K562 (cell line): ENCODE data around the gene DDX60.

Source experiments
- CTCF ChIP-seq, 3 experiments: IDR thresholded peaks in 2 of 3; conservative IDR thresholded peaks in 1 of 3; 2 replicates each; pipeline ENCODE4 v1.5.1; 2011 to 2012; ENCODE audit warnings: low read length in 3 of 3, mild to moderate bottlenecking in 3 of 3, control low read depth in 2 of 3, improper control_type of control experiment in 1 of 3, inconsistent platforms in 1 of 3, low read depth in 1 of 3, mixed read lengths in 1 of 3, moderate library complexity in 1 of 3; ENCODE audit not compliant: insufficient read depth in 2 of 3
- GATA2 ChIP-seq: sonication (generic); formaldehyde crosslinking; IDR thresholded peaks from 2 replicates; pipeline ENCODE4 v1.4.0; 2020; ENCODE audit warnings: mild to moderate bottlenecking, missing genetic modification reagents
- NFE2L1 ChIP-seq: fragments of 450-650 bp; IDR thresholded peaks from 2 replicates; pipeline ENCODE4 v1.6.1; 2016; ENCODE audit warnings: missing genetic modification characterization, low read depth, mild to moderate bottlenecking, missing compliant biosample characterization, moderate library complexity, borderline replicate concordance
- NR3C1 ChIP-seq: sonication (generic); formaldehyde crosslinking; IDR thresholded peaks from 2 replicates; pipeline ENCODE4 v1.8.1; 2022; ENCODE audit warnings: missing genetic modification reagents
- PHF8 ChIP-seq: fragments of 200-600 bp; sonication (generic); IDR thresholded peaks from 2 replicates; pipeline ENCODE4 v1.6.1; 2012; ENCODE audit warnings: mixed run types, mild to moderate bottlenecking, inconsistent platforms, low read length, moderate library complexity, borderline replicate concordance
- SAFB ChIP-seq: fragments of 200-400 bp; formaldehyde crosslinking; IDR thresholded peaks from 2 replicates; pipeline ENCODE4 v1.6.1; 2017; ENCODE audit warnings: low read depth, low read length, borderline replicate concordance
- U2AF2 ChIP-seq: fragments of 200-400 bp; formaldehyde crosslinking; optimal IDR thresholded peaks from 2 replicates; pipeline ENCODE3; 2017; ENCODE audit warnings: low read depth, mild to moderate bottlenecking, low read length

- TF ChIP-seq SAFB (no peak), NR3C1 (CRISPR knock-in tag) (no peak), GATA2 (CRISPR knock-in tag) (no peak), NFE2L1 (tag) (no peak), U2AF2 (no peak), CTCF (IDR thresholded peaks at IDR 0.05 in 2 of 3, conservative IDR thresholded peaks at IDR 0.05 in 1 of 3; ENCODE audit: insufficient read depth in 2 of 3, low read depth in 1 of 3, low read length in 3 of 3) (no peak), PHF8 (no peak)
Measured at GRCh38 chr4:168212656-168213055, 105.9 kb downstream of the DDX60 start.
